Brain microvascular endothelial cell (primary cell): ENCODE results near the gene MMD2.
"Not testable (repeated sequence)": the region's sequence is repeated elsewhere in the genome, so short reads cannot be mapped to it uniquely, and the experiment has no call there.

Source experiments
- DNase-seq: peaks from one replicate; pipeline ENCODE4 v3.0.0-alpha.2; 2020
- H3K27ac ChIP-seq: fragments of 250-450 bp; sonication (Bioruptor Pico); 2 replicates; pipeline ENCODE4 v1.5.1; 2020; ENCODE audit warnings: mild to moderate bottlenecking, moderate library complexity
- H3K27me3 ChIP-seq: fragments of 250-450 bp; sonication (Bioruptor Pico); replicated peaks from 2 replicates; pipeline ENCODE4 v1.5.1; 2020; ENCODE audit warnings: mild to moderate bottlenecking
- H3K36me3 ChIP-seq: fragments of 250-450 bp; sonication (Bioruptor Pico); replicated peaks from 2 replicates; pipeline ENCODE4 v1.5.1; 2020; ENCODE audit warnings: mild to moderate bottlenecking
- H3K4me3 ChIP-seq: 2 replicates; pipeline ENCODE4 v1.5.1; 2011; ENCODE audit warnings: low read depth, mild to moderate bottlenecking, control low read depth, low read length, moderate library complexity
- in situ Hi-C: cut with HindIII; loops from 2 replicates; pipeline ENCODE4 v1.10.0; 2017; ENCODE audit warnings: low sequenced_read_pairs, low pct_ligation_motif_present
- TF ChIP-seq, protein P1 (sequence below): IDR thresholded peaks from 2 replicates; pipeline ENCODE4 v1.5.1; 2011; ENCODE audit warnings: low read depth, mild to moderate bottlenecking, moderate library complexity, low read length, control low read depth, inconsistent platforms; ENCODE audit errors: missing control alignments

MMD2 gene

DNA sequence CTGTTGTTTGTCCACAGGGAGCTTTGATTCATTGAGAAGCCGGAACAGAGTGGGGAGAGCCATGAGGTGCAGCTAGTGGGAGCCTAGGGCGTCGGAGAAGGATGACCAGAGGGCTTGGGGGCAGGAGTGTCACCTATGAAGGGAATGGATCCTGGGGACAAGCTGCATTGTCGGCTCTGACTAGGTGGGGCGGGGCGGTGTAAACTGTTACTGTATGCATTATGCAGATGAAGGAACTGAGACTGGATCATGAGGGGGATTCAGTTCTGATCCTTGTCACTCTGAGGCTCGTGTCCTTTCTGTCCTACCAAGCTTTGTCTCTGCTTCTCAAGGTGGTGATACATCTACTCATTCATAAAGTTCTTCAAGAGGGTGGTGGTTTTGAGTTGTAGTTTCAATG is 39.9 kb upstream of the MMD2 start:
- no peak overlapping the region for H3K27ac ChIP-seq
- in situ Hi-C loops: no loop called here
- no peaks in the 10 kb centered on the region for H3K27me3 ChIP-seq
- peaks cover 14% of the 10 kb centered on the region for H3K36me3 ChIP-seq
- DNase-seq: no peak
- no peak overlapping the region for H3K4me3 ChIP-seq
- TF ChIP-seq, protein P1, sequence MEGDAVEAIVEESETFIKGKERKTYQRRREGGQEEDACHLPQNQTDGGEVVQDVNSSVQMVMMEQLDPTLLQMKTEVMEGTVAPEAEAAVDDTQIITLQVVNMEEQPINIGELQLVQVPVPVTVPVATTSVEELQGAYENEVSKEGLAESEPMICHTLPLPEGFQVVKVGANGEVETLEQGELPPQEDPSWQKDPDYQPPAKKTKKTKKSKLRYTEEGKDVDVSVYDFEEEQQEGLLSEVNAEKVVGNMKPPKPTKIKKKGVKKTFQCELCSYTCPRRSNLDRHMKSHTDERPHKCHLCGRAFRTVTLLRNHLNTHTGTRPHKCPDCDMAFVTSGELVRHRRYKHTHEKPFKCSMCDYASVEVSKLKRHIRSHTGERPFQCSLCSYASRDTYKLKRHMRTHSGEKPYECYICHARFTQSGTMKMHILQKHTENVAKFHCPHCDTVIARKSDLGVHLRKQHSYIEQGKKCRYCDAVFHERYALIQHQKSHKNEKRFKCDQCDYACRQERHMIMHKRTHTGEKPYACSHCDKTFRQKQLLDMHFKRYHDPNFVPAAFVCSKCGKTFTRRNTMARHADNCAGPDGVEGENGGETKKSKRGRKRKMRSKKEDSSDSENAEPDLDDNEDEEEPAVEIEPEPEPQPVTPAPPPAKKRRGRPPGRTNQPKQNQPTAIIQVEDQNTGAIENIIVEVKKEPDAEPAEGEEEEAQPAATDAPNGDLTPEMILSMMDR: no peak

DNA sequence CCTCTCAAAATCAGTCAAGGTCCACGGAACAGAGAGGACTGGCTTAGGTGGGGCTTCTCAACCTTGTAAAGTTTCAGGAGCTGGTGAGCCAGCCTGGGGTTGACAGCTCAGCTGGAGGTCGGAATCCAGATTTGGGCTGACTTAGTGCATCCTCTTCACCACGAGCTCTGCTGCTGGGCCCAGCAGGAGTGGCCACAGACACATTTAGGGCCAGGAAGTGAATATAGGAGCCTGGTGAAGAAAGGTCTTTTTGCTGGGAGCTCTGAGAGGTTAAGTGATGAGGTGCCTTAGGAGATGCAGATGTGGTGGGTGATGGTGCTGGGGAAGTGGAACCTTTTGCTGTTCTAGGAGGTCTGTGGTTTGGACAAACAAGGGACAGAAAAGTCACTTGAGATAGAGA is 39.3 kb upstream of the MMD2 start:
- no peaks in the 10 kb centered on the region for H3K27me3 ChIP-seq
- in situ Hi-C loops: no loop called here
- TF ChIP-seq, protein P1: no peak
- no peak overlapping the region for H3K4me3 ChIP-seq
- peaks cover 18% of the 10 kb centered on the region for H3K36me3 ChIP-seq
- H3K27ac ChIP-seq: no peak overlapping the region
- DNase-seq: no peak

DNA sequence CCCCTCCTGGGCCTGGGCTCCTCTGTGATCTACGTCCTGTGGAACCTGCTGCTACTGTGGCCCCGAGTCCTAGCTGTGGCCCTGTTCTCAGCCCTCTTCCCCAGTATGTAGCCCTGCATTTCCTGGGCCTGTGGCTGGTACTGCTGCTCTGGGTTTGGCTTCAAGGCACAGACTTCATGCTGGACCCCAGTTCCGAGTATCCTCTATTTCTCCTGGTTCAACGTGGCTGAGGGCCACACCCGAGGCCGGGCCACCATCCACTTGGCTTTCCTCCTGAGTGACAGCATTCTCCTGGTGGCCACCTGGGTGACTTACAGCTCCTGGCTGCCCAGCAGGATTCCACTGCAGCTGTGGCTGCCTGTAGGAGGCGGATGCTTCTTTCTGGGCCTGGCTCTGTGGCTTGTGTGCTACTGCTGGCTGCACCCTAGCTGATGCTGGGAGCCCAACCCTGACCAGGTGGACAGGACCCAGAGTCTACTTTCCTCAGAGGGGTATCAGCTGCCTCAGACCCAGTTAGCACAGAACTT is 37.8 kb upstream of the MMD2 start:
- peaks cover 25% of the 10 kb centered on the region for H3K36me3 ChIP-seq
- TF ChIP-seq, protein P1: no peak
- in situ Hi-C loops: no loop called here

DNA sequence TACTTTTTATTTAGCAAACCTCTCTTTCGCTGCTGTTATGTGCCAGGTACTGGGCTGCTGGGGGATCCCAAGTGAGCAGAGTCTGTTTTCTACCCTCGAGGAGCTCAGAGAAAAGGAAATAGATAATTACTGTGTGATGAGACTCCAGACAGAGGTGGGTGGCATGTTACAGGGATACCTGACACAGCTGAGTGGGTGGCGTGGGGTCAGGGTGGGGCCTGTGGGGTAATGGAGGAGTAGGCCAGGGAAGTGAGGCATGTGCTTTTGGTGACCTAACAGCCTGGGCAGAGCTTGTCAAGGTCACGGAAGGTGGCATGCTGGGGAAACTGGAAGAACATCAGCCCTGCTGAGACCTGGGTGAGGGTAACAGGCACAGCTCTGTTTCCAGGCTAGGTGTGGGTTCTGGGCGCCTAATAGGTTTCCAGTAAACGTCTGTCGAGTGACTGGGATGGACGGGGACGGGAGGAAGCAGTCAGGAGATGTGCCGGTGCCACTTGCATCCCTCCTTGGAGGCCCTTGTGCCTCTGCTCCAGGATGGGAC is 36.5 kb upstream of the MMD2 start:
- TF ChIP-seq, protein P1: no peak
- peaks cover 31% of the 10 kb centered on the region for H3K36me3 ChIP-seq
- DNase-seq: no peak
- in situ Hi-C loops: no loop called here
- no peaks in the 10 kb centered on the region for H3K27me3 ChIP-seq
- no peak overlapping the region for H3K4me3 ChIP-seq
- no peak overlapping the region for H3K27ac ChIP-seq

More for the DNA sequence above, 37.8 kb upstream of the MMD2 start:
- H3K27ac ChIP-seq: no peak overlapping the region
- no peaks in the 10 kb centered on the region for H3K27me3 ChIP-seq
- no peak for DNase-seq
- H3K4me3 ChIP-seq: no peak overlapping the region

DNA sequence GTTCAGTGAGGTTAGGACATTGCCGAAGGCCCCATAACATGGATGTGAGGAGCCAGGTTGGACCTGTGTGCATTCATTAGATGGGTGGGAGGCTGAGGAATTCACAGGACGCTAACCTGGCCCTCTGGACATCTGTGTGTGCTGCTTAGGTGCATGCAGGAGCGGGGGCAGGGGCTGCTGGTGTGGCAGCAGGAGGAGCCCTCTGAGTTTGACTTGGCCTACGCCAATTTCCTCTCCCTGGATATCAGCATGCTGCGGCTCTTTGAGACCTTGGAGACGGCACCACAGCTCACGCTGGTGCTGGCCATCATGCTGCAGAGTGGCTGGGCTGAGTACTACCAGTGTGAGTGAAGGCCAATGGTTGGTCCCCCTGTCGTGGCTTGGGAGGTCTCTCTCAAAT is 34.5 kb upstream of the MMD2 start:
- TF ChIP-seq, protein P1: no peak
- Histone ChIP-seq H3K4me3 (no peak overlapping the region), H3K27me3 (no peaks in the 10 kb centered on the region), H3K27ac (no peak overlapping the region), H3K36me3 (peaks cover 44% of the 10 kb centered on the region)
- no peak for DNase-seq
- in situ Hi-C loops: no loop called here

DNA sequence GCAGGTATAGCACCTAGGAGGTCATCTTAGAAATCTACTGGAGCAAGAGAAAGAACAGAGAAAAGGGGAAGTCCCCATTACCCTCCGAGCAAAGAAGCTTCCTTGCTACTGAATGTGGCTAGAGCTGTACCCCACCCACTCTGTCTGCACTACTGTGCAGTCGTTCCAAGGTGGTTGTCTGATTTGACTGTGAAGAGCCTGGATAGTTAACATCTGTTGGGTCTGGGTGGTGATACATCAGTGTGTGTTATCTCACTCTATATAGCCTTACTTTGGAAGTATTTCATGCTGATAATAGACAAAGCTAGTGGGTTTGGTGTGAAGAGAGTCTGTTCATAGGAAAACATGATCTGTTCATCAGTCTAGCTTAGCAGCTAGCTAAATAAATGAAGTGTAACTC is 23.8 kb upstream of the MMD2 start:
- H3K27ac ChIP-seq, in situ Hi-C loops, H3K27me3 ChIP-seq, DNase-seq, H3K4me3 ChIP-seq: not testable (repeated sequence)
- peaks cover 41% of the 10 kb centered on the region for H3K36me3 ChIP-seq

DNA sequence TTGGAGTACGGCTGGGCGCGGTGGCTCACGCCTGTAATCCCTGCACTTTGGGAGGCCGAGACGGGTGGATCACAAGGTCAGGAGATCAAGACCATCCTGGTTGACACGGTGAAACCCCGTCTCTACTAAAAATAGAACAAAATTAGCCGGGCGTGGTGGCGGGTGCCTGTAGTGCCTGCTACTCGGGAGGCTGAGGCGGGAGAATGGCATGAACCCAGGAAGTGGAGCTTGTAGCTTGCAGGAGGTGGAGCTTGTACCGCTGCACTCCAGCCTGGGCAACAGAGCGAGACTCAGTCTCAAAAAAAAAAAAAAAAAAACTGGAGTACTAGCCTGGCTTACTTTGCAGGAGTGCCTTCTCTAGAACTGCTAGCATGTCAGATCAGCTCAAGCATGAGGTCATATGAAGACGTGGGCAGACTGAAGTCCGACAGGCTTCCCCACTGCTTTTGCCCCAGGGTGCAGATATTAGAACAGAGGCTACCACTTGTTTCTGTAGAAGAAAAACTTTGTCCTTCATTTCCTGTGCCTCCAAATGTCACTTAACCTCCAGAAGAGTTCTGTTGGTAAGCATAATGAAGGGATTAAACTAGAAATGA is 22.4 kb upstream of the MMD2 start:
- peaks cover 44% of the 10 kb centered on the region for H3K36me3 ChIP-seq
- H3K27ac ChIP-seq, H3K27me3 ChIP-seq, H3K4me3 ChIP-seq, DNase-seq, in situ Hi-C loops: not testable (repeated sequence)

DNA sequence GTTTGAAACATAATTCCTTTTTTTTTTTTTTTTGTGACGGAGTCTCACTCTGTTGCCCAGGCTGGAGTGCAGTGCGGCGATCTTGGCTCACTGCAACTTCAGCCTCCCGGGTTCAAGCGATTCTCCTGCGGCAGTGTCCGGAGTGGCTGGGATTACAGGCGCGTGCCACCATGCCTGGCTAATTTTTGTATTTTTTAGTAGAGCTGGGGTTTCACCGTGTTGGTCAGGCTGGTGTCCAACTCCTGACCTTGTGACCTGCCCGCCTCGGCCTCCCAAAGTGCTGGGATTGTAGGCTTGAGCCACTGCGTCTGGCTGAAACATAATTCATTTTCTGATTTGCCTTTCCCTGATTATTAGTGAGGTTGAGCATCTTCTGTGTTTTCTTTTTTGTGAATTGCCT is 16.6 kb upstream of the MMD2 start:
- in situ Hi-C loops, H3K4me3 ChIP-seq, DNase-seq, H3K27ac ChIP-seq, H3K27me3 ChIP-seq: not testable (repeated sequence)
- H3K36me3 ChIP-seq: peaks cover 24% of the 10 kb centered on the region
